ENCODE data around the gene WDR86.

WDR86 gene

DNA sequence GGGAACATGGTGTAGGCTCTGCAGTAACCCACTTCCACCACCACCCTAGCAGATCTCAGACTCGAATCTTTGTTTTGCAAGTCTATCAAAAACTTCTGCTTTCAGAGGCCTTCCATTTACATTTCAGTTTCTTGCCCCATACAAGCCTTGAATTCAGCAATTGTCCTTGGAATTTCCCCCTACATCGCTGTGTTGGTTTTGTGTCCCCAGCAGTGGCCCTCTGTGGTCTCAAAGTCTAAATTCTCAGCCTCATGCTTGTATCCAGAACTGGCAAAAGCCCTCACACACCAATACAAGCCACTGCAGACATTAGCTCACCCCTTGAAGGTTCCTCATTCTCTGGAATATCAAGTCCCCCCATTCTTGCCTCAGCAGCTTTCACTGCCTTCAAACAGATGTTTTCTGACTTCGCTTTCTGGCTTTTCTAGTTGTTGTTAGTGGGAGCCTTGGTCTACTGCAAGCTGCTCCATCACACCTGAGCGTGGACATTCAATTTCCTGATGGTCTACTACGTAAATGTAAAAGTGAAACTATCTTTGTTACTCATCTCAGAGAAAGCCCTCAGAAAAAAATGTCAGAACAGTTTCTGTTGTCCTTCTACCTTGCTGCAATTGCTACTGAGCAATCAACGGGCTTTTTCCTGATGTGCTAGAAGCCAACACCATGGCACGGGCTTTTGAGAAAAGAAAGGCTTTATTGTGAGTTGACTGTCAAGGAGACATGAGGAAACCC, 70.0 kb downstream of the WDR86 start:
- H3K4me1 ChIP-seq (ENCODE audit: control insufficient read depth, insufficient read depth, low read length), result 0 out of 2 replicates have a peak, but pooled peaks cover 4% of the 10 kb centered on the region
- H3K27me3 ChIP-seq (ENCODE audit: control insufficient read depth, insufficient read depth, low read length), result no peaks in the 10 kb centered on the region
- H3K4me3 ChIP-seq (ENCODE audit: low read depth, low read length), result no peak overlapping the region
- H3K36me3 ChIP-seq (ENCODE audit: control insufficient read depth, insufficient read depth, low read length), result peaks cover 3% of the 10 kb centered on the region; the same call in 1 of the 2 replicates
- no peaks in the 10 kb centered on the region for H3K9me3 ChIP-seq (ENCODE audit: control insufficient read depth, insufficient read depth, low read depth, low read length)
- no peak overlapping the region for H3K27ac ChIP-seq (ENCODE audit: low read depth, low read length)
- H3K9ac ChIP-seq (ENCODE audit: low read length), result no peak overlapping the region

- Histone ChIP-seq H3K4me1 (ENCODE audit: control insufficient read depth, insufficient read depth, low read length) (0 out of 2 replicates have a peak, but pooled peaks cover 4% of the 10 kb centered on the region), H3K27me3 (ENCODE audit: control insufficient read depth, insufficient read depth, low read length) (no peaks in the 10 kb centered on the region), H3K9ac (ENCODE audit: low read length) (no peak overlapping the region), H3K9me3 (ENCODE audit: control insufficient read depth, insufficient read depth, low read depth, low read length) (no peaks in the 10 kb centered on the region), H3K27ac (ENCODE audit: low read depth, low read length) (no peak overlapping the region), H3K36me3 (ENCODE audit: control insufficient read depth, insufficient read depth, low read length) (peaks cover 3% of the 10 kb centered on the region; the same call in 1 of the 2 replicates), H3K4me3 (ENCODE audit: low read depth, low read length) (no peak overlapping the region)
These were observed 71.0 kb downstream of the WDR86 start for GRCh38 chr7:151338809-151339208.

- H3K4me3 ChIP-seq (ENCODE audit: low read depth, low read length), result no peak overlapping the region
- H3K4me1 ChIP-seq (ENCODE audit: control insufficient read depth, insufficient read depth, low read length), result 0 out of 2 replicates have a peak, but pooled peaks cover 6% of the 10 kb centered on the region
- no peak overlapping the region for H3K27ac ChIP-seq (ENCODE audit: low read depth, low read length)
- H3K27me3 ChIP-seq (ENCODE audit: control insufficient read depth, insufficient read depth, low read length), result no peaks in the 10 kb centered on the region
- no peaks in the 10 kb centered on the region for H3K36me3 ChIP-seq (ENCODE audit: control insufficient read depth, insufficient read depth, low read length)
- H3K9ac ChIP-seq (ENCODE audit: low read length), result no peak overlapping the region
- no peaks in the 10 kb centered on the region for H3K9me3 ChIP-seq (ENCODE audit: control insufficient read depth, insufficient read depth, low read depth, low read length)
These were observed 72.5 kb downstream of the WDR86 start for GRCh38 chr7:151337346-151337745.

GRCh38 chr7:151336027-151336708, 73.7 kb downstream of the WDR86 start:
- H3K36me3 ChIP-seq (ENCODE audit: control insufficient read depth, insufficient read depth, low read length), result no peaks in the 10 kb centered on the region
- 0 out of 2 replicates have a peak, but pooled peaks cover 7% of the 10 kb centered on the region for H3K4me1 ChIP-seq (ENCODE audit: control insufficient read depth, insufficient read depth, low read length)
- H3K9ac ChIP-seq (ENCODE audit: low read length), result no peak overlapping the region
- H3K4me3 ChIP-seq (ENCODE audit: low read depth, low read length), result no peak overlapping the region
- H3K9me3 ChIP-seq (ENCODE audit: control insufficient read depth, insufficient read depth, low read depth, low read length), result no peaks in the 10 kb centered on the region
- no peaks in the 10 kb centered on the region for H3K27me3 ChIP-seq (ENCODE audit: control insufficient read depth, insufficient read depth, low read length)
- no peak overlapping the region for H3K27ac ChIP-seq (ENCODE audit: low read depth, low read length)

- H3K36me3 ChIP-seq (ENCODE audit: control insufficient read depth, insufficient read depth, low read length), result no peaks in the 10 kb centered on the region
- 0 out of 2 replicates have a peak, but pooled peaks cover 4% of the 10 kb centered on the region for H3K4me1 ChIP-seq (ENCODE audit: control insufficient read depth, insufficient read depth, low read length)
- H3K27me3 ChIP-seq (ENCODE audit: control insufficient read depth, insufficient read depth, low read length), result no peaks in the 10 kb centered on the region
- no peak overlapping the region for H3K9ac ChIP-seq (ENCODE audit: low read length)
- H3K27ac ChIP-seq (ENCODE audit: low read depth, low read length), result no peak overlapping the region
- H3K9me3 ChIP-seq (ENCODE audit: control insufficient read depth, insufficient read depth, low read depth, low read length), result no peaks in the 10 kb centered on the region
- no peak overlapping the region for H3K4me3 ChIP-seq (ENCODE audit: low read depth, low read length)
These were observed 75.2 kb downstream of the WDR86 start for GRCh38 chr7:151334628-151335027.
